Pancreas (tissue), 10 donors: Measurements from ENCODE around the gene ALG12. TPM values are rescaled to one million over a fixed set of nuclear protein-coding genes. Genes with fewer than 3 reads are reported as not detected.

Experiments used
- ATAC-seq, 4 donors: fragments of 200-7000 bp; cut with Tn5 transposase; one replicate each; pipeline versions ENCODE4 v1.8.0 to v1.9.1; 2020; ENCODE audit warnings: mild to moderate bottlenecking in 4 of 4, moderate library complexity in 4 of 4
- DNase-seq, 6 donors: peaks; one replicate each; pipeline ENCODE4 v3.0.0-alpha.2; 2020
- FAIRE-seq: peaks from 2 replicates; lab custom pipeline; 2012; peaks lifted over from hg19 to GRCh38; lab: Jason Lieb, UNC
- H3K27ac ChIP-seq, 4 donors: fragments of 200-600 bp; sonication (generic); 1 replicate in 3 of 4; 2 replicates in 1 of 4; pipeline versions ENCODE4 v1.5.0 to v1.8.0; 2020
- H3K27me3 ChIP-seq, 4 donors: fragments of 200-600 bp; one replicate each; pipeline ENCODE4 v1.8.0; 2021
- H3K36me3 ChIP-seq, 3 donors: fragments of 200-600 bp; sonication (generic) in 1 of 3; one replicate each; pipeline versions ENCODE4 v1.5.0 to v1.8.0; 2020 to 2021
- H3K4me1 ChIP-seq, 3 donors: fragments of 200-600 bp; one replicate each; pipeline ENCODE4 v1.8.0; 2021
- H3K4me3 ChIP-seq, 4 donors: fragments of 200-600 bp; sonication (generic) in 2 of 4; one replicate each; pipeline versions ENCODE4 v1.5.0 to v1.8.0; 2020 to 2021
- H3K9me3 ChIP-seq, 4 donors: fragments of 200-600 bp; one replicate each; pipeline ENCODE4 v1.8.0; 2021
- WGBS, 2 donors: extraction: QIAGEN DNeasy Blood & Tissue Kit; methylation state at CpG; one replicate each; pipeline ENCODE4 v1.1.7; 2013; 5-methylcytosine and 5-hydroxymethylcytosine counted together
- intact Hi-C, 3 donors: fragments of 100-400 bp; cut with DNase I; formaldehyde crosslinking; loops; one replicate each; pipeline versions ENCODE4 v1.11.1 to v1.14.2; 2022
- polyA plus RNA-seq, 2 donors: library from polyadenylated mRNA; stranded (reverse); fragments of 200-250 nt; gene quantifications; one replicate each; pipeline ENCODE4 v1.2.3, GENCODE V29; 2013
- total RNA-seq, 6 donors: library from RNA; stranded (reverse); fragmentation: NEBNext Ultra II Directional in 4 of 6; extraction: Animal tissue kit (Norgen Biotek cat#: 25700) in 4 of 6; gene quantifications; one replicate each; pipeline versions ENCODE4 v1.2.1 to v1.2.4, GENCODE V29; 2021 to 2023
- TF ChIP-seq, protein P1 (sequence below), 4 donors: fragments of 200-600 bp; sonication (generic) in 3 of 4; IDR thresholded peaks; one replicate each; pipeline versions ENCODE4 v1.5.0 to v1.8.0; 2021; ENCODE audit warnings: antibody characterized with exemption in 4 of 4
- donor health status: healthy with polysubstance abuse.
- donor health status: DM: no; HTN: no; CAD: no; lungs with moderate emphysema.
- donor health status: DM: no; HTN: no; CAD: no.
- donor health status: control.
- donor health status: control.
- donor health status: Bipolar disorder and iron deficiency.
- donor health status: DM: yes; HTN: yes; CAD: no.
- donor health status: DM: no; HTN: no; CAD: no.
- donor health status: DM: no; HTN: no; CAD: no.
- donor health status: DM: yes; HTN: yes; CAD: no.

ALG12 gene
- total and polyA plus RNA-seq, 8 donors, result 7.1 to 13.1 (median 10.8) TPM

DNA sequence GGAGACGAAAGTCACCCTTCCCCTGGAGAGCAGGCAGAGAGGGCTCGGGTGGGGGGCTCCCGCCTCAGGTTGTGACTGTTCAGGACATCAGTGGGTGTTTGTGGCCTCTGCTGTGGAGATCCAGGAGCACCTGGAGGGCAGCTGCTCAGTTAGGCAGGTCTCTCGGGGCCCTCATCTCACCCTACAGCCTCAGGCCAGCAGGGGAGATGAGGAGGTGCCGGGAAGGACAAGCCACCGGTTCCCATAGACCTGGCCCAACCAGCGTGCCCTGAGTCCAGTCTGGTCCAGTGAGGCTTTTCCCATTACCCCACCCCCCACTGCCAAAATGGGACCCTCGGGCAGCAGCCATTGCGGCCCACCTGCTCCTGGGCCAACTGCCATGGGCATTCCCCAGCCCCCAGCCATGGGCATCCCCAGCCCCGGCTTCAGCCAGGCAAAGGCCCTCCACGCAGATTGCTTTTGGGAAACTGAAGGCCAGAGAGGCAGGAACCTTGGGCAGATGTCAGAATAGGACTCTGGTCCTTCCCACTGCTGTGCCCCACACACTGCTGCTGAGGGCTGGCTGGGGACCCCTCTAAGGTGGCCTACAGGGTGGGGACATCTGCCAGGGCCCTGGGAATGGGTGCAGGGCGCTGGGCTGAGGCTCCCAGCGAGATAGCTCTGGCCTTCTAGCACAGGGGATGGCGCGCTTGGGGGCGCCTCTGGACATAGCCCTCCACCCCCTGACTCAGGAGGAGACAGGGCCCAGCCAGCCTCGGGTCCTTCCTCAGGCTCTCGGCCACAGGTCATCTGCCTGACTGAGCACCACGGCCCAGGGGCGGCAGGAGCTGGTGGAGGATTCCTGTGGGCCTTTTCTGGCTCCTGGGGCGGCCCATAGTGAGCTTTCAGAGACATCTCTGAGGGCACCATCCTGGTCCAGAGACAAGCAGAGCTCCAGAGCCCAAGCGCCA, 47.1 kb upstream of the ALG12 start:
- WGBS, 2 donors, result 85 to 87% methylated on average over 20 to 22 of the region's 22 CpGs
- FAIRE-seq (no peak), DNase-seq (peak; percentile 25 to 82 (median 54)), ATAC-seq (no peak)
- peaks cover 0 to 19% (median 17%) of the 10 kb centered on the region in 3 donors for H3K36me3 ChIP-seq
- no peaks in the 10 kb centered on the region for H3K9me3 ChIP-seq
- H3K27me3 ChIP-seq, result no peaks in the 10 kb centered on the region
- intact Hi-C loops, result no loop called here
- H3K4me1 ChIP-seq, result peaks cover 14 to 48% (median 16%) of the 10 kb centered on the region in 3 donors
- TF ChIP-seq, protein P1, sequence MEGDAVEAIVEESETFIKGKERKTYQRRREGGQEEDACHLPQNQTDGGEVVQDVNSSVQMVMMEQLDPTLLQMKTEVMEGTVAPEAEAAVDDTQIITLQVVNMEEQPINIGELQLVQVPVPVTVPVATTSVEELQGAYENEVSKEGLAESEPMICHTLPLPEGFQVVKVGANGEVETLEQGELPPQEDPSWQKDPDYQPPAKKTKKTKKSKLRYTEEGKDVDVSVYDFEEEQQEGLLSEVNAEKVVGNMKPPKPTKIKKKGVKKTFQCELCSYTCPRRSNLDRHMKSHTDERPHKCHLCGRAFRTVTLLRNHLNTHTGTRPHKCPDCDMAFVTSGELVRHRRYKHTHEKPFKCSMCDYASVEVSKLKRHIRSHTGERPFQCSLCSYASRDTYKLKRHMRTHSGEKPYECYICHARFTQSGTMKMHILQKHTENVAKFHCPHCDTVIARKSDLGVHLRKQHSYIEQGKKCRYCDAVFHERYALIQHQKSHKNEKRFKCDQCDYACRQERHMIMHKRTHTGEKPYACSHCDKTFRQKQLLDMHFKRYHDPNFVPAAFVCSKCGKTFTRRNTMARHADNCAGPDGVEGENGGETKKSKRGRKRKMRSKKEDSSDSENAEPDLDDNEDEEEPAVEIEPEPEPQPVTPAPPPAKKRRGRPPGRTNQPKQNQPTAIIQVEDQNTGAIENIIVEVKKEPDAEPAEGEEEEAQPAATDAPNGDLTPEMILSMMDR (IDR thresholded peaks at IDR 0.05), result no peak
- peak overlapping the region in 1 of 4 donors; percentile 3 for H3K4me3 ChIP-seq
- H3K27ac ChIP-seq, result peak overlapping the region in 2 of 4 donors; percentile 67 to 84

DNA sequence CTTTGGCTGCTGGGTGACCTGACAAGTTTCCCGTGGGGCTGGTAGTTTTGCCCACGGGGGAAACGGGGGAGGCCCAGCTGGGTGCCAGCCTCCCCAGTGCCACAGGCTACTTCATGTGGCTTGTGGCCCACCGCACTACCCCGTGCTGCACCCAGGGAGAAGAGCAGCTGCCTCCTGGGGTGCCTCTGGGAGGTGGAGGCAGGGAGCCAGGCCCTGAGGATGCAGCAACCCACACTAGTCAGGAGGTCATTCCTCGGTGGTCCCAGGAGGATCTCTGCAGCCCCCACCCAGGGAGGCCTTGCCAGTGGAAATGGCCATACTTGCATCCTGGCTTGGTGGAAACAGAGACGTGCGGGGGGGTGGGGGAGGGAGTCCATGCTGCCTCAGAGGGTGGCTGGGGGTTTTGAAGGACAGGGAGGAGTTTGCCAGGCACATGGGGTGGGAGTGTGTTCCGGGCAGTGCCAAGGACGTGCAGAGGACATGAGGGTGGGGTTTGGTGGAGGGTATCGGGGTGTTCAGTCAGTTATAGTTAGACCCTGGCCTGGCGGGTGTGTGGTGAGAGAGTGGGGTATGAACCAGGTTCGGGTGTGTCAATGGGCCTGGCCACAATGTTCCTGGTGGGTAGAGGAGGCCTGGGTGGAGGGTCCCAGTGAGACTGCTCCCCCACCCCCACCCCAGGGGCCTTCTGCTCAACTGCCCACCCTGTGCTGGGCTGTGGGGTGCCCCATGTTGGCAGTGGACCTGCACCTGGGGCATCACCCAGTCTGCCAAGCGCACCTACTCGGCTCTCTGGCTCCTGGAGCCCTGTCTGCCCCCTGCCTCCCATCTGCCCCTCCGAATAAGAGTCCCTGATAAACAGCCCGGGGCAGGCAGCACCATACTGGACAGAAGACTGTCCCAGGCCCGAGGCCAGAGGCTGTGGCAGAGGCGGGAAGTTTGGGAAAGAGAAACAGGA, 46.2 kb upstream of the ALG12 start:
- ATAC-seq (no peak), FAIRE-seq (no peak), DNase-seq (peak; percentile 27 to 79 (median 51))
- H3K27ac ChIP-seq, result peak overlapping the region in 2 of 4 donors; percentile 87 to 95
- no peaks in the 10 kb centered on the region for H3K9me3 ChIP-seq
- TF ChIP-seq, protein P1 (IDR thresholded peaks at IDR 0.05), result no peak
- H3K36me3 ChIP-seq, result peaks cover 0 to 19% (median 17%) of the 10 kb centered on the region in 3 donors
- intact Hi-C loops, result no loop called here
- WGBS, 2 donors, result 76 to 77% methylated on average over 19 of the region's 19 CpGs
- peak overlapping the region in 2 of 4 donors; percentile 91 to 94 for H3K4me3 ChIP-seq
- H3K27me3 ChIP-seq, result no peaks in the 10 kb centered on the region
- peaks cover 16 to 46% (median 16%) of the 10 kb centered on the region in 3 donors for H3K4me1 ChIP-seq

DNA sequence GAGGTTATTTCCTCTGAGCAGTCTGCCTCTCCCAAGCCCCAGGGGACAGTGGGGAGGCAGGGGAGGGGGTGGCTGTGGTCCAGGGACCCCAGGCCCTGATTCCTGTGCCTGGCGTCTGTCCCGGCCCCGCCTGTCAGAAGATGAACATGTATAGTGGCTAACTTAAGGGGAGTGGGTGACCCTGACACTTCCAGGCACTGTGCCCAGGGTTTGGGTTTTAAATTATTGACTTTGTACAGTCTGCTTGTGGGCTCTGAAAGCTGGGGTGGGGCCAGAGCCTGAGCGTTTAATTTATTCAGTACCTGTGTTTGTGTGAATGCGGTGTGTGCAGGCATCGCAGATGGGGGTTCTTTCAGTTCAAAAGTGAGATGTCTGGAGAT, 45.4 kb upstream of the ALG12 start:
- Histone ChIP-seq H3K27ac (peak overlapping the region in 2 of 4 donors; percentile 87 to 95), H3K4me1 (peaks cover 16 to 51% (median 18%) of the 10 kb centered on the region in 3 donors), H3K4me3 (peak overlapping the region in 3 of 4 donors; percentile 10 to 94 (median 91)), H3K9me3 (no peaks in the 10 kb centered on the region), H3K36me3 (peaks cover 0 to 19% (median 17%) of the 10 kb centered on the region in 3 donors), H3K27me3 (no peaks in the 10 kb centered on the region)
- peak in 4 of 6 donors; percentile 41 to 63 (median 50) for DNase-seq
- WGBS, 2 donors, result 58% methylated on average over 6 of the region's 6 CpGs
- intact Hi-C loops, result no loop called here
- no peak for ATAC-seq
- no peak for FAIRE-seq
- TF ChIP-seq, protein P1 (IDR thresholded peaks at IDR 0.05), result no peak

DNA sequence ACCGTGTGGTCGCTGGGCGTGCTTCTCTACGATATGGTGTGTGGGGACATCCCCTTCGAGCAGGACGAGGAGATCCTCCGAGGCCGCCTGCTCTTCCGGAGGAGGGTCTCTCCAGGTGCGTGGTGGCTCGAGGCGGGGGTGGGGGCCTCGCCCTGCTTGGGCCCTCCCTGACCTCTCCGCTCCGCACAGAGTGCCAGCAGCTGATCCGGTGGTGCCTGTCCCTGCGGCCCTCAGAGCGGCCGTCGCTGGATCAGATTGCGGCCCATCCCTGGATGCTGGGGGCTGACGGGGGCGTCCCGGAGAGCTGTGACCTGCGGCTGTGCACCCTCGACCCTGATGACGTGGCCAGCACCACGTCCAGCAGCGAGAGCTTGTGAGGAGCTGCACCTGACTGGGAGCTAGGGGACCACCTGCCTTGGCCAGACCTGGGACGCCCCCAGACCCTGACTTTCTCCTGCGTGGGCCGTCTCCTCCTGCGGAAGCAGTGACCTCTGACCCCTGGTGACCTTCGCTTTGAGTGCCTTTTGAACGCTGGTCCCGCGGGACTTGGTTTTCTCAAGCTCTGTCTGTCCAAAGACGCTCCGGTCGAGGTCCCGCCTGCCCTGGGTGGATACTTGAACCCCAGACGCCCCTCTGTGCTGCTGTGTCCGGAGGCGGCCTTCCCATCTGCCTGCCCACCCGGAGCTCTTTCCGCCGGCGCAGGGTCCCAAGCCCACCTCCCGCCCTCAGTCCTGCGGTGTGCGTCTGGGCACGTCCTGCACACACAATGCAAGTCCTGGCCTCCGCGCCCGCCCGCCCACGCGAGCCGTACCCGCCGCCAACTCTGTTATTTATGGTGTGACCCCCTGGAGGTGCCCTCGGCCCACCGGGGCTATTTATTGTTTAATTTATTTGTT, 44.8 kb upstream of the ALG12 start:
- Histone ChIP-seq H3K9me3 (no peaks in the 10 kb centered on the region), H3K36me3 (peaks cover 0 to 19% (median 17%) of the 10 kb centered on the region in 3 donors), H3K27ac (peak overlapping the region; percentile 55 to 95 (median 72)), H3K27me3 (no peaks in the 10 kb centered on the region), H3K4me1 (peaks cover 16 to 51% (median 18%) of the 10 kb centered on the region in 3 donors), H3K4me3 (peak overlapping the region; percentile 91 to 98 (median 95))
- TF ChIP-seq, protein P1 (IDR thresholded peaks at IDR 0.05), result no peak
- WGBS, 2 donors, result 74 to 75% methylated on average over 57 to 63 of the region's 63 CpGs
- no peak for ATAC-seq
- no peak for FAIRE-seq
- peak; percentile 50 to 86 (median 65) for DNase-seq
- intact Hi-C loops, result no loop called here
